HepG2 (cell line): Measurements from ENCODE around the gene RASIP1. TPM values are rescaled to one million over a fixed set of nuclear protein-coding genes. Genes with fewer than 3 reads are reported as not detected.

ENCODE experiments used
- DR1 ChIP-seq: sonication (generic); formaldehyde crosslinking; IDR thresholded peaks from 2 replicates; pipeline ENCODE4 v1.8.0; 2021; ENCODE audit warnings: mild to moderate bottlenecking, missing genetic modification reagents, inconsistent platforms
- HNRNPH1 ChIP-seq: fragments of 200-400 bp; formaldehyde crosslinking; optimal IDR thresholded peaks from 2 replicates; pipeline ENCODE3; 2017; ENCODE audit warnings: mild to moderate bottlenecking, low read depth, low read length
- JDP2 ChIP-seq: sonication (generic); formaldehyde crosslinking; IDR thresholded peaks from 2 replicates; pipeline ENCODE4 v1.8.1; 2022; ENCODE audit warnings: missing genetic modification reagents, borderline replicate concordance
- NFE2L1 ChIP-seq: sonication (generic); formaldehyde crosslinking; IDR thresholded peaks from 2 replicates; pipeline ENCODE4 v1.4.0; 2020; ENCODE audit warnings: missing genetic modification reagents, mild to moderate bottlenecking, borderline replicate concordance
- POLR2A ChIP-seq, 2 experiments: IDR thresholded peaks; 2 replicates each; pipeline ENCODE4 v1.6.1; 2011; ENCODE audit warnings: low read depth in 2 of 2, low read length in 2 of 2, mild to moderate bottlenecking in 1 of 2, moderate library complexity in 1 of 2; ENCODE audit not compliant: insufficient read depth in 1 of 2
- ZBTB3 ChIP-seq: sonication (generic); formaldehyde crosslinking; IDR thresholded peaks from 2 replicates; pipeline ENCODE4 v1.4.0; 2020; ENCODE audit warnings: low read depth, mild to moderate bottlenecking, moderate library complexity, missing genetic modification reagents, borderline replicate concordance
- ZKSCAN1 ChIP-seq: fragments of 150-350 bp; IDR thresholded peaks from 2 replicates; pipeline ENCODE4 v1.6.1; 2014; ENCODE audit warnings: low read length
- polyA plus RNA-seq, 8 experiments: library from polyadenylated mRNA; depleted of rRNA in 3 of 8; stranded (reverse) in 7 of 8; unstranded in 1 of 8; fragments of >200 nt; fragmentation: Illumina TruSeq in 4 of 8; extraction: Trizol in 4 of 8; gene quantifications; 2 replicates each; pipeline versions ENCODE4 v1.2.1 to v1.2.3, GENCODE V29; 2011 to 2016; ENCODE audit warnings: low read depth in 4 of 8, missing spikeins in 1 of 8, mixed read lengths in 1 of 8; ENCODE audit not compliant: insufficient read depth in 1 of 8
- total RNA-seq, 5 experiments: library from RNA; depleted of rRNA; stranded (reverse); fragments of >200 nt; fragmentation: Illumina TruSeq; extraction: Trizol; gene quantifications; 2 replicates each; pipeline ENCODE4 v1.2.3, GENCODE V29; 2016; ENCODE audit warnings: low read depth in 1 of 5
- TF ChIP-seq, protein P1 (sequence below): IDR thresholded peaks from 2 replicates; pipeline ENCODE4 v1.6.1; 2016; ENCODE audit warnings: missing genetic modification reagents, missing compliant biosample characterization
- TF ChIP-seq, protein P2 (sequence below): sonication (generic); formaldehyde crosslinking; conservative IDR thresholded peaks from 2 replicates; pipeline ENCODE4 v1.4.0; 2020; ENCODE audit warnings: missing genetic modification reagents
- TF ChIP-seq, protein P3 (sequence below): sonication (generic); formaldehyde crosslinking; IDR thresholded peaks from 2 replicates; pipeline ENCODE4; 2020; ENCODE audit warnings: missing genetic modification reagents, mild to moderate bottlenecking, borderline replicate concordance
- TF ChIP-seq, protein P4 (sequence below): sonication (generic); formaldehyde crosslinking; IDR thresholded peaks from 2 replicates; pipeline ENCODE4 v1.8.1; 2023; ENCODE audit warnings: mild to moderate bottlenecking, missing genetic modification reagents, borderline replicate concordance
- TF ChIP-seq, protein P5 (sequence below): sonication (generic); formaldehyde crosslinking; IDR thresholded peaks from 2 replicates; pipeline ENCODE4 v1.8.0; 2023; ENCODE audit warnings: mild to moderate bottlenecking, missing genetic modification reagents
- TF ChIP-seq, protein P6 (sequence below): IDR thresholded peaks from 2 replicates; pipeline ENCODE4 v1.6.1; 2012; ENCODE audit warnings: low read length, improper control_type of control experiment
- TF ChIP-seq, protein P7 (sequence below): sonication (generic); formaldehyde crosslinking; IDR thresholded peaks from 2 replicates; pipeline ENCODE4 v1.5.0; 2020; ENCODE audit warnings: missing genetic modification reagents
- TF ChIP-seq, protein P8 (sequence below): sonication (generic); formaldehyde crosslinking; IDR thresholded peaks from 2 replicates; pipeline ENCODE4 v1.4.0; 2020; ENCODE audit warnings: missing genetic modification reagents

RASIP1 gene
- total and polyA plus RNA-seq, 2 of the 13 experiments (the other 11 are each of a cell fraction or from before 2014, with no cell fraction given), result 0.44 to 0.58 TPM

DNA sequence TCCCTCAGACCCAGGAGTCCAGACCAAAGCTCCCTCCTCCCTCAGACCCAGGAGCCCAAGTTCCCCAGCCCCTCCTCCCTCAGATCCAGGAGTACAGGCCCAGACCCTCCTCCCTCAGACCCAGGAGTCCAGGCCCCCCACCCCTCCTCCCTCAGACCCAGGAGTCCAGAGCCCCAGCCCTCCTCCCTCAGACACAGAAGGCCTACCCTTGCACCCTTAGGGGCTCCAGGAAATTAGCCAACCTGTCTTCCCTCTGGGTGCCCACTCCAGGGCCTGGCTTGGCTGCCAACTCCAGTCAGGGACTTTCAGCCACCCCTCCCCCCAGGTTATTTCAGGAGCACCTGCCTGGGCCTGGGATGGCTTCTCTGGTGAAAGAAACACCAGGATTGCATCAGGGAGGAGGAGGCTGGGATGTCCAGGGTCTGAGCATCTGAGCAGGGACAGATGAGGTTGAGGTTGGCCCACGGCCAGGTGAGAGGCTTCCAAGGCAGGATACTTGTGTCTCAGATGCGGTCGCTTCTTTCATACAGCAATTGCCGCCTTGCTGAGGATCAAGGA lies 14.8 kb upstream of the RASIP1 start, which contains the start of gene FGF21 (continued):
- TF ChIP-seq, protein P1, sequence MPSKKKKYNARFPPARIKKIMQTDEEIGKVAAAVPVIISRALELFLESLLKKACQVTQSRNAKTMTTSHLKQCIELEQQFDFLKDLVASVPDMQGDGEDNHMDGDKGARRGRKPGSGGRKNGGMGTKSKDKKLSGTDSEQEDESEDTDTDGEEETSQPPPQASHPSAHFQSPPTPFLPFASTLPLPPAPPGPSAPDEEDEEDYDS (CRISPR knock-in tag), result no peak
- TF ChIP-seq ZKSCAN1 (no peak), JDP2 (no peak), HNRNPH1 (no peak), POLR2A (IDR thresholded peaks at IDR 0.05; ENCODE audit: insufficient read depth in 1 of 2, low read depth in 2 of 2, low read length in 2 of 2) (no peak), ZBTB3 (CRISPR knock-in tag) (no peak), NFE2L1 (CRISPR knock-in tag) (no peak), DR1 (CRISPR knock-in tag) (no peak)
- TF ChIP-seq, protein P2, sequence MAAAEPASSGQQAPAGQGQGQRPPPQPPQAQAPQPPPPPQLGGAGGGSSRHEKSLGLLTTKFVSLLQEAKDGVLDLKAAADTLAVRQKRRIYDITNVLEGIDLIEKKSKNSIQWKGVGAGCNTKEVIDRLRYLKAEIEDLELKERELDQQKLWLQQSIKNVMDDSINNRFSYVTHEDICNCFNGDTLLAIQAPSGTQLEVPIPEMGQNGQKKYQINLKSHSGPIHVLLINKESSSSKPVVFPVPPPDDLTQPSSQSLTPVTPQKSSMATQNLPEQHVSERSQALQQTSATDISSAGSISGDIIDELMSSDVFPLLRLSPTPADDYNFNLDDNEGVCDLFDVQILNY (CRISPR knock-in tag), result no peak
- TF ChIP-seq, protein P3, sequence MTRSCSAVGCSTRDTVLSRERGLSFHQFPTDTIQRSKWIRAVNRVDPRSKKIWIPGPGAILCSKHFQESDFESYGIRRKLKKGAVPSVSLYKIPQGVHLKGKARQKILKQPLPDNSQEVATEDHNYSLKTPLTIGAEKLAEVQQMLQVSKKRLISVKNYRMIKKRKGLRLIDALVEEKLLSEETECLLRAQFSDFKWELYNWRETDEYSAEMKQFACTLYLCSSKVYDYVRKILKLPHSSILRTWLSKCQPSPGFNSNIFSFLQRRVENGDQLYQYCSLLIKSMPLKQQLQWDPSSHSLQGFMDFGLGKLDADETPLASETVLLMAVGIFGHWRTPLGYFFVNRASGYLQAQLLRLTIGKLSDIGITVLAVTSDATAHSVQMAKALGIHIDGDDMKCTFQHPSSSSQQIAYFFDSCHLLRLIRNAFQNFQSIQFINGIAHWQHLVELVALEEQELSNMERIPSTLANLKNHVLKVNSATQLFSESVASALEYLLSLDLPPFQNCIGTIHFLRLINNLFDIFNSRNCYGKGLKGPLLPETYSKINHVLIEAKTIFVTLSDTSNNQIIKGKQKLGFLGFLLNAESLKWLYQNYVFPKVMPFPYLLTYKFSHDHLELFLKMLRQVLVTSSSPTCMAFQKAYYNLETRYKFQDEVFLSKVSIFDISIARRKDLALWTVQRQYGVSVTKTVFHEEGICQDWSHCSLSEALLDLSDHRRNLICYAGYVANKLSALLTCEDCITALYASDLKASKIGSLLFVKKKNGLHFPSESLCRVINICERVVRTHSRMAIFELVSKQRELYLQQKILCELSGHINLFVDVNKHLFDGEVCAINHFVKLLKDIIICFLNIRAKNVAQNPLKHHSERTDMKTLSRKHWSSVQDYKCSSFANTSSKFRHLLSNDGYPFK (CRISPR knock-in tag), result 0 out of 2 replicates have a peak, but pooled peaks have one; percentile 19
- TF ChIP-seq, protein P4, sequence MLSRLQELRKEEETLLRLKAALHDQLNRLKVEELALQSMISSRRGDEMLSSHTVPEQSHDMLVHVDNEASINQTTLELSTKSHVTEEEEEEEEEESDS (CRISPR knock-in tag), result no peak
- TF ChIP-seq, protein P5, sequence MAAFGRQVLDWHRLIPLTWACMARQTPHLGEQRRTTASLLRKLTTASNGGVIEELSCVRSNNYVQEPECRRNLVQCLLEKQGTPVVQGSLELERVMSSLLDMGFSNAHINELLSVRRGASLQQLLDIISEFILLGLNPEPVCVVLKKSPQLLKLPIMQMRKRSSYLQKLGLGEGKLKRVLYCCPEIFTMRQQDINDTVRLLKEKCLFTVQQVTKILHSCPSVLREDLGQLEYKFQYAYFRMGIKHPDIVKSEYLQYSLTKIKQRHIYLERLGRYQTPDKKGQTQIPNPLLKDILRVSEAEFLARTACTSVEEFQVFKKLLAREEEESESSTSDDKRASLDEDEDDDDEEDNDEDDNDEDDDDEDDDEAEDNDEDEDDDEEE (CRISPR knock-in tag), result no peak
- TF ChIP-seq, protein P6, sequence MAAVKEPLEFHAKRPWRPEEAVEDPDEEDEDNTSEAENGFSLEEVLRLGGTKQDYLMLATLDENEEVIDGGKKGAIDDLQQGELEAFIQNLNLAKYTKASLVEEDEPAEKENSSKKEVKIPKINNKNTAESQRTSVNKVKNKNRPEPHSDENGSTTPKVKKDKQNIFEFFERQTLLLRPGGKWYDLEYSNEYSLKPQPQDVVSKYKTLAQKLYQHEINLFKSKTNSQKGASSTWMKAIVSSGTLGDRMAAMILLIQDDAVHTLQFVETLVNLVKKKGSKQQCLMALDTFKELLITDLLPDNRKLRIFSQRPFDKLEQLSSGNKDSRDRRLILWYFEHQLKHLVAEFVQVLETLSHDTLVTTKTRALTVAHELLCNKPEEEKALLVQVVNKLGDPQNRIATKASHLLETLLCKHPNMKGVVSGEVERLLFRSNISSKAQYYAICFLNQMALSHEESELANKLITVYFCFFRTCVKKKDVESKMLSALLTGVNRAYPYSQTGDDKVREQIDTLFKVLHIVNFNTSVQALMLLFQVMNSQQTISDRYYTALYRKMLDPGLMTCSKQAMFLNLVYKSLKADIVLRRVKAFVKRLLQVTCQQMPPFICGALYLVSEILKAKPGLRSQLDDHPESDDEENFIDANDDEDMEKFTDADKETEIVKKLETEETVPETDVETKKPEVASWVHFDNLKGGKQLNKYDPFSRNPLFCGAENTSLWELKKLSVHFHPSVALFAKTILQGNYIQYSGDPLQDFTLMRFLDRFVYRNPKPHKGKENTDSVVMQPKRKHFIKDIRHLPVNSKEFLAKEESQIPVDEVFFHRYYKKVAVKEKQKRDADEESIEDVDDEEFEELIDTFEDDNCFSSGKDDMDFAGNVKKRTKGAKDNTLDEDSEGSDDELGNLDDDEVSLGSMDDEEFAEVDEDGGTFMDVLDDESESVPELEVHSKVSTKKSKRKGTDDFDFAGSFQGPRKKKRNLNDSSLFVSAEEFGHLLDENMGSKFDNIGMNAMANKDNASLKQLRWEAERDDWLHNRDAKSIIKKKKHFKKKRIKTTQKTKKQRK, result no peak
- TF ChIP-seq, protein P7, sequence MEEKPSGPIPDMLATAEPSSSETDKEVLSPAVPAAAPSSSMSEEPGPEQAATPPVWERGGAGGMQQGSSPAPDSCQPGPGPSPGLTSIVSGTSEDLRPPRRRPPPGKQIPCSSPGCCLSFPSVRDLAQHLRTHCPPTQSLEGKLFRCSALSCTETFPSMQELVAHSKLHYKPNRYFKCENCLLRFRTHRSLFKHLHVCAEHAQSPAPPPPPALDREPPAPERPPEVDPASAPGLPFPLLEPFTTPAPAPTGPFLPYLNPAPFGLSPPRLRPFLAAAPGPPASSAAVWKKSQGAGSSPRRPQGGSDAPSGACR (CRISPR knock-in tag), result no peak
- TF ChIP-seq, protein P8, sequence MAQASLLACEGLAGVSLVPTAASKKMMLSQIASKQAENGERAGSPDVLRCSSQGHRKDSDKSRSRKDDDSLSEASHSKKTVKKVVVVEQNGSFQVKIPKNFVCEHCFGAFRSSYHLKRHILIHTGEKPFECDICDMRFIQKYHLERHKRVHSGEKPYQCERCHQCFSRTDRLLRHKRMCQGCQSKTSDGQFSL, result no peak
